ENCODE results near the gene PHLPP1.

Gene PHLPP1

GRCh38 chr18:62937065-62937464 lies 221.7 kb downstream of the PHLPP1 start:
- TF ChIP-seq CTCF (IDR thresholded peaks at IDR 0.05; ENCODE audit: low read depth, low read length), result no peak
- H3K4me3 ChIP-seq (replicated peaks in 1 of 2; ENCODE audit: low read depth in 2 of 2, low read length in 2 of 2), result no peak overlapping the region
- DNase-seq (ENCODE audit: low read depth in 2 of 2), result peak; percentile 55 to 74

GRCh38 chr18:62938006-62938405 lies 222.7 kb downstream of the PHLPP1 start:
- no peak for TF ChIP-seq CTCF (IDR thresholded peaks at IDR 0.05; ENCODE audit: low read depth, low read length)
- H3K4me3 ChIP-seq (replicated peaks in 1 of 2; ENCODE audit: low read depth in 2 of 2, low read length in 2 of 2), result no peak overlapping the region
- DNase-seq (ENCODE audit: low read depth in 2 of 2), result peak; percentile 50 to 56

GRCh38 chr18:62938487-62938886 lies 223.1 kb downstream of the PHLPP1 start:
- TF ChIP-seq CTCF (IDR thresholded peaks at IDR 0.05; ENCODE audit: low read depth, low read length), result no peak
- no peak overlapping the region for H3K4me3 ChIP-seq (replicated peaks in 1 of 2; ENCODE audit: low read depth in 2 of 2, low read length in 2 of 2)
- no peak for DNase-seq (ENCODE audit: low read depth in 2 of 2)

- no peak for TF ChIP-seq CTCF (IDR thresholded peaks at IDR 0.05; ENCODE audit: low read depth, low read length)
- H3K4me3 ChIP-seq (replicated peaks in 1 of 2; ENCODE audit: low read depth in 2 of 2, low read length in 2 of 2), result no peak overlapping the region
- DNase-seq (ENCODE audit: low read depth in 2 of 2), result peak in 1 of 2 donors; percentile 17
Measured at GRCh38 chr18:62939433-62939832, 224.1 kb downstream of the PHLPP1 start.

GRCh38 chr18:62939926-62940325 lies 224.6 kb downstream of the PHLPP1 start:
- no peak for TF ChIP-seq CTCF (IDR thresholded peaks at IDR 0.05; ENCODE audit: low read depth, low read length)
- no peak overlapping the region for H3K4me3 ChIP-seq (replicated peaks in 1 of 2; ENCODE audit: low read depth in 2 of 2, low read length in 2 of 2)
- no peak for DNase-seq (ENCODE audit: low read depth in 2 of 2)

GRCh38 chr18:62942578-62942977 lies 227.2 kb downstream of the PHLPP1 start:
- TF ChIP-seq CTCF (IDR thresholded peaks at IDR 0.05; ENCODE audit: low read depth, low read length), result no peak
- H3K4me3 ChIP-seq (replicated peaks in 1 of 2; ENCODE audit: low read depth in 2 of 2, low read length in 2 of 2), result no peak overlapping the region
- DNase-seq (ENCODE audit: low read depth in 2 of 2), result no peak

GRCh38 chr18:62944454-62944853 lies 229.1 kb downstream of the PHLPP1 start:
- TF ChIP-seq CTCF (IDR thresholded peaks at IDR 0.05; ENCODE audit: low read depth, low read length), result no peak
- peak in 1 of 2 donors; percentile 26 for DNase-seq (ENCODE audit: low read depth in 2 of 2)
- H3K4me3 ChIP-seq (replicated peaks in 1 of 2; ENCODE audit: low read depth in 2 of 2, low read length in 2 of 2), result no peak overlapping the region
